Uterus (tissue), 2 donors: ENCODE results near the gene CASR.

Experiments used
- CTCF ChIP-seq, 4 experiments: fragments of 200-600 bp in 2 of 4; fragments of 450-650 bp in 2 of 4; sonication (generic) in 2 of 4; IDR thresholded peaks; one replicate each; pipeline ENCODE4 v1.5.1; 2016 to 2019; ENCODE audit warnings: antibody characterized with exemption in 4 of 4, mild to moderate bottlenecking in 2 of 4, moderate library complexity in 1 of 4
- POLR2A ChIP-seq, 2 donors: fragments of 450-650 bp; IDR thresholded peaks; one replicate each; pipeline ENCODE4 v1.6.1; 2016; ENCODE audit warnings: antibody characterized with exemption in 2 of 2, mild to moderate bottlenecking in 1 of 2, moderate library complexity in 1 of 2

- TF ChIP-seq CTCF (IDR thresholded peaks at IDR 0.05) (no peak), POLR2A (IDR thresholded peaks at IDR 0.05) (no peak)
Measured at GRCh38 chr3:122325769-122326168, 142.3 kb downstream of the CASR start.
